ENCODE measurements around the gene WDR72. TPM values are rescaled to one million over a fixed set of nuclear protein-coding genes. Genes with fewer than 3 reads are reported as not detected.

Gene WDR72
- total and polyA plus RNA-seq, 4 donors, result 6.1 to 55.4 (median 17.0) TPM

DNA sequence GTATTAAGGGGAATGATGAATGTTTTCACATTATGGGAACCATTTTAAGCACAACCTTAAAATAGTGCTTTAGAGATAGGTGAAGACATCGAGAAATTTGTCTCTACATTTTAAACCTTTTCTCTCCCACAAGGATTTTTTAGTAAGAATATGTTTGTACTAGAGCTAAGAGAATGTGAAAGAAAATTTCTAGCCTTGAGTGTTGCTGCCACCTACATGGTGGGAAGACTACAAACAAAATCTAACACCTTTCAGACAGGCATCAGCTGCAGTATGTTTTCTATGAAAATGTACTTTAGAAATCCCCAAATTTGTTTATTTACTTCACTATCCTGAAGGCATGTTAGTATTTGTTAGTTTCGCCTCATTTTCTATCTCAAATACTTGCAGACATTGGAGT is 247.4 kb downstream of the WDR72 start:
- H3K27ac ChIP-seq (ENCODE audit: low read depth in 1 of 2, low read length in 2 of 2), result no peak overlapping the region
- no peak overlapping the region for H3K4me3 ChIP-seq (ENCODE audit: low read depth in 1 of 3, low read length in 3 of 3)
- H3K27me3 ChIP-seq (ENCODE audit: control insufficient read depth in 4 of 4, insufficient read depth in 4 of 4, low read length in 3 of 4), result no peaks in the 10 kb centered on the region
- 79% methylated on average over 2 of the region's 2 CpGs for WGBS
- DNase-seq (ENCODE audit: low spot score), result no peak
- peaks cover 0 to 3% (median 1%) of the 10 kb centered on the region in 4 donors for H3K36me3 ChIP-seq (ENCODE audit: control insufficient read depth in 4 of 4, insufficient read depth in 3 of 4, low read depth in 1 of 4, low read length in 3 of 4)
- no peak overlapping the region for H3K9ac ChIP-seq (ENCODE audit: low read depth in 1 of 2, low read length in 2 of 2)
- H3K9me3 ChIP-seq (ENCODE audit: control insufficient read depth in 4 of 4, low read length in 3 of 4), result no peaks in the 10 kb centered on the region
- TF ChIP-seq HNF4A (conservative IDR thresholded peaks at IDR 0.05), result no peak
- TF ChIP-seq, protein P1, sequence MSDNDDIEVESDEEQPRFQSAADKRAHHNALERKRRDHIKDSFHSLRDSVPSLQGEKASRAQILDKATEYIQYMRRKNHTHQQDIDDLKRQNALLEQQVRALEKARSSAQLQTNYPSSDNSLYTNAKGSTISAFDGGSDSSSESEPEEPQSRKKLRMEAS (IDR thresholded peaks at IDR 0.05), result no peak
- no peak for TF ChIP-seq YY1 (IDR thresholded peaks at IDR 0.05)
- no peak for TF ChIP-seq RXRA (IDR thresholded peaks at IDR 0.05)
- TF ChIP-seq FOXA1 (IDR thresholded peaks at IDR 0.05), result no peak
- TF ChIP-seq, protein P2, sequence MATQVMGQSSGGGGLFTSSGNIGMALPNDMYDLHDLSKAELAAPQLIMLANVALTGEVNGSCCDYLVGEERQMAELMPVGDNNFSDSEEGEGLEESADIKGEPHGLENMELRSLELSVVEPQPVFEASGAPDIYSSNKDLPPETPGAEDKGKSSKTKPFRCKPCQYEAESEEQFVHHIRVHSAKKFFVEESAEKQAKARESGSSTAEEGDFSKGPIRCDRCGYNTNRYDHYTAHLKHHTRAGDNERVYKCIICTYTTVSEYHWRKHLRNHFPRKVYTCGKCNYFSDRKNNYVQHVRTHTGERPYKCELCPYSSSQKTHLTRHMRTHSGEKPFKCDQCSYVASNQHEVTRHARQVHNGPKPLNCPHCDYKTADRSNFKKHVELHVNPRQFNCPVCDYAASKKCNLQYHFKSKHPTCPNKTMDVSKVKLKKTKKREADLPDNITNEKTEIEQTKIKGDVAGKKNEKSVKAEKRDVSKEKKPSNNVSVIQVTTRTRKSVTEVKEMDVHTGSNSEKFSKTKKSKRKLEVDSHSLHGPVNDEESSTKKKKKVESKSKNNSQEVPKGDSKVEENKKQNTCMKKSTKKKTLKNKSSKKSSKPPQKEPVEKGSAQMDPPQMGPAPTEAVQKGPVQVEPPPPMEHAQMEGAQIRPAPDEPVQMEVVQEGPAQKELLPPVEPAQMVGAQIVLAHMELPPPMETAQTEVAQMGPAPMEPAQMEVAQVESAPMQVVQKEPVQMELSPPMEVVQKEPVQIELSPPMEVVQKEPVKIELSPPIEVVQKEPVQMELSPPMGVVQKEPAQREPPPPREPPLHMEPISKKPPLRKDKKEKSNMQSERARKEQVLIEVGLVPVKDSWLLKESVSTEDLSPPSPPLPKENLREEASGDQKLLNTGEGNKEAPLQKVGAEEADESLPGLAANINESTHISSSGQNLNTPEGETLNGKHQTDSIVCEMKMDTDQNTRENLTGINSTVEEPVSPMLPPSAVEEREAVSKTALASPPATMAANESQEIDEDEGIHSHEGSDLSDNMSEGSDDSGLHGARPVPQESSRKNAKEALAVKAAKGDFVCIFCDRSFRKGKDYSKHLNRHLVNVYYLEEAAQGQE (IDR thresholded peaks at IDR 0.05), result no peak
- TF ChIP-seq, protein P3, sequence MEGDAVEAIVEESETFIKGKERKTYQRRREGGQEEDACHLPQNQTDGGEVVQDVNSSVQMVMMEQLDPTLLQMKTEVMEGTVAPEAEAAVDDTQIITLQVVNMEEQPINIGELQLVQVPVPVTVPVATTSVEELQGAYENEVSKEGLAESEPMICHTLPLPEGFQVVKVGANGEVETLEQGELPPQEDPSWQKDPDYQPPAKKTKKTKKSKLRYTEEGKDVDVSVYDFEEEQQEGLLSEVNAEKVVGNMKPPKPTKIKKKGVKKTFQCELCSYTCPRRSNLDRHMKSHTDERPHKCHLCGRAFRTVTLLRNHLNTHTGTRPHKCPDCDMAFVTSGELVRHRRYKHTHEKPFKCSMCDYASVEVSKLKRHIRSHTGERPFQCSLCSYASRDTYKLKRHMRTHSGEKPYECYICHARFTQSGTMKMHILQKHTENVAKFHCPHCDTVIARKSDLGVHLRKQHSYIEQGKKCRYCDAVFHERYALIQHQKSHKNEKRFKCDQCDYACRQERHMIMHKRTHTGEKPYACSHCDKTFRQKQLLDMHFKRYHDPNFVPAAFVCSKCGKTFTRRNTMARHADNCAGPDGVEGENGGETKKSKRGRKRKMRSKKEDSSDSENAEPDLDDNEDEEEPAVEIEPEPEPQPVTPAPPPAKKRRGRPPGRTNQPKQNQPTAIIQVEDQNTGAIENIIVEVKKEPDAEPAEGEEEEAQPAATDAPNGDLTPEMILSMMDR (IDR thresholded peaks at IDR 0.05; ENCODE audit: low read depth, low read length, missing input control), result peak; percentile 41
- TF ChIP-seq NR2F2 (IDR thresholded peaks at IDR 0.05), result no peak
- TF ChIP-seq SP1 (IDR thresholded peaks at IDR 0.05), result no peak
- TF ChIP-seq, protein P4, sequence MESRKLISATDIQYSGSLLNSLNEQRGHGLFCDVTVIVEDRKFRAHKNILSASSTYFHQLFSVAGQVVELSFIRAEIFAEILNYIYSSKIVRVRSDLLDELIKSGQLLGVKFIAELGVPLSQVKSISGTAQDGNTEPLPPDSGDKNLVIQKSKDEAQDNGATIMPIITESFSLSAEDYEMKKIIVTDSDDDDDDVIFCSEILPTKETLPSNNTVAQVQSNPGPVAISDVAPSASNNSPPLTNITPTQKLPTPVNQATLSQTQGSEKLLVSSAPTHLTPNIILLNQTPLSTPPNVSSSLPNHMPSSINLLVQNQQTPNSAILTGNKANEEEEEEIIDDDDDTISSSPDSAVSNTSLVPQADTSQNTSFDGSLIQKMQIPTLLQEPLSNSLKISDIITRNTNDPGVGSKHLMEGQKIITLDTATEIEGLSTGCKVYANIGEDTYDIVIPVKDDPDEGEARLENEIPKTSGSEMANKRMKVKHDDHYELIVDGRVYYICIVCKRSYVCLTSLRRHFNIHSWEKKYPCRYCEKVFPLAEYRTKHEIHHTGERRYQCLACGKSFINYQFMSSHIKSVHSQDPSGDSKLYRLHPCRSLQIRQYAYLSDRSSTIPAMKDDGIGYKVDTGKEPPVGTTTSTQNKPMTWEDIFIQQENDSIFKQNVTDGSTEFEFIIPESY (IDR thresholded peaks at IDR 0.05), result no peak
- TF ChIP-seq RAD21 (IDR thresholded peaks at IDR 0.05), result peak; percentile 77 to 80
- no peak for TF ChIP-seq TAF1 (conservative IDR thresholded peaks at IDR 0.05)
- peaks cover 3 to 8% (median 6%) of the 10 kb centered on the region in 4 donors for H3K4me1 ChIP-seq (ENCODE audit: control insufficient read depth in 4 of 4, insufficient read depth in 4 of 4, low read length in 3 of 4)

DNA sequence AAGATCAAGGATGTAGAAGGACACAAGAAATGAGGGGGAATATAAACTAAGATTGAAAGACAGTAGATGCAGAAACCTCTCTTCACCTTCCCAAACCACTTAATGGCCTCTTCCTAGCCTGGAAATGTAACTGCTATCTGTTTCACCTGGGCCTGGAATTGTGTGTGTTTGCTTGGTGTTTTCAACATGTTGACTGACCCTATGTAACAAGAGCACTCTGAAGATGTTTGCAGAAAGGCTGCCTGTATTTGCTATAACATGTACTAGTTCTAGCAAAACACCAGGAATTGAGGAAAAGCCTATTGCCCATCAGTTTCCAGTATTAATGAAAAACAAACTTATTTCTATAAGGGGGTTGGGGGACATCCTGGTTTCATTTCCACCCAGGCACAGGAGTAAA is 248.3 kb downstream of the WDR72 start:
- no peak overlapping the region for H3K4me3 ChIP-seq (ENCODE audit: low read depth in 1 of 3, low read length in 3 of 3)
- H3K27ac ChIP-seq (ENCODE audit: low read depth in 1 of 2, low read length in 2 of 2), result no peak overlapping the region
- H3K9me3 ChIP-seq (ENCODE audit: control insufficient read depth in 4 of 4, low read length in 3 of 4), result no peaks in the 10 kb centered on the region
- H3K36me3 ChIP-seq (ENCODE audit: control insufficient read depth in 4 of 4, insufficient read depth in 3 of 4, low read depth in 1 of 4, low read length in 3 of 4), result peaks cover 0 to 3% (median 1%) of the 10 kb centered on the region in 4 donors
- no peaks in the 10 kb centered on the region for H3K27me3 ChIP-seq (ENCODE audit: control insufficient read depth in 4 of 4, insufficient read depth in 4 of 4, low read length in 3 of 4)
- H3K4me1 ChIP-seq (ENCODE audit: control insufficient read depth in 4 of 4, insufficient read depth in 4 of 4, low read length in 3 of 4), result peaks cover 3 to 8% (median 6%) of the 10 kb centered on the region in 4 donors
- H3K9ac ChIP-seq (ENCODE audit: low read depth in 1 of 2, low read length in 2 of 2), result no peak overlapping the region
- no peak for DNase-seq (ENCODE audit: low spot score)
- no peak for TF ChIP-seq HNF4A (conservative IDR thresholded peaks at IDR 0.05)
- TF ChIP-seq, protein P5, sequence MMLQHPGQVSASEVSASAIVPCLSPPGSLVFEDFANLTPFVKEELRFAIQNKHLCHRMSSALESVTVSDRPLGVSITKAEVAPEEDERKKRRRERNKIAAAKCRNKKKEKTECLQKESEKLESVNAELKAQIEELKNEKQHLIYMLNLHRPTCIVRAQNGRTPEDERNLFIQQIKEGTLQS (IDR thresholded peaks at IDR 0.05), result no peak
- TF ChIP-seq NR2F2 (IDR thresholded peaks at IDR 0.05), result no peak
- no peak for TF ChIP-seq FOXA2 (IDR thresholded peaks at IDR 0.05)
- no peak for TF ChIP-seq RXRA (IDR thresholded peaks at IDR 0.05)
- TF ChIP-seq SP1 (IDR thresholded peaks at IDR 0.05), result no peak
- TF ChIP-seq, protein P3 (IDR thresholded peaks at IDR 0.05; ENCODE audit: low read depth, low read length, missing input control), result no peak
- TF ChIP-seq, protein P2 (IDR thresholded peaks at IDR 0.05), result no peak
- TF ChIP-seq EGR1 (IDR thresholded peaks at IDR 0.05; ENCODE audit: low read depth in 2 of 2), result no peak
- TF ChIP-seq JUND (IDR thresholded peaks at IDR 0.05), result no peak

Data from liver (tissue), 9 donors.